Measurements from ENCODE around the gene SAA1. TPM values are rescaled to one million over a fixed set of nuclear protein-coding genes. Genes with fewer than 3 reads are reported as not detected.
"Not testable (repeated sequence)": the region's sequence is repeated elsewhere in the genome, so short reads cannot be mapped to it uniquely, and the experiment has no call there.

SAA1 gene
- total RNA-seq, 4 donors from 2014 or later: 16.8 to 44.3 (median 32.7) TPM

- 92 to 93% methylated on average over 1 of the region's 1 CpG for WGBS, 2 donors
- TF ChIP-seq CTCF (IDR thresholded peaks at IDR 0.05): no peak
- no peak for TF ChIP-seq POLR2A (IDR thresholded peaks at IDR 0.05)
- intact Hi-C loops (cut with DNase I; ENCODE audit: low total_unique reads): no loop called here
- DNase-seq (ENCODE audit: low spot score in 2 of 2): no peak
- H3K4me3 ChIP-seq (ENCODE audit: low read depth, poor library complexity, severe bottlenecking): no peak overlapping the region
These were observed 26.4 kb upstream of the SAA1 start for GRCh38 chr11:18239655-18240054.

GRCh38 chr11:18243783-18244362 lies 22.2 kb upstream of the SAA1 start:
- intact Hi-C loops (cut with DNase I; ENCODE audit: low total_unique reads): no loop called here
- peak in 1 of 2 donors; percentile 45 for DNase-seq (ENCODE audit: low spot score in 2 of 2)
- TF ChIP-seq CTCF (IDR thresholded peaks at IDR 0.05) (no peak), POLR2A (IDR thresholded peaks at IDR 0.05) (no peak)
- H3K4me3 ChIP-seq (ENCODE audit: low read depth, poor library complexity, severe bottlenecking): no peak overlapping the region
- 0% methylated on average over 1 of the region's 1 CpG for WGBS, 2 donors

- no peak for DNase-seq (ENCODE audit: low spot score in 2 of 2)
- intact Hi-C loops (cut with DNase I; ENCODE audit: low total_unique reads): no loop called here
- no peak for TF ChIP-seq POLR2A (IDR thresholded peaks at IDR 0.05)
- TF ChIP-seq CTCF (IDR thresholded peaks at IDR 0.05): no peak
- WGBS, 2 donors: 68 to 83% methylated on average over 6 of the region's 6 CpGs
- H3K4me3 ChIP-seq (ENCODE audit: low read depth, poor library complexity, severe bottlenecking): no peak overlapping the region
These were observed 20.7 kb upstream of the SAA1 start for GRCh38 chr11:18245396-18245795.

- 72 to 75% methylated on average over 11 of the region's 11 CpGs for WGBS, 2 donors
- H3K4me3 ChIP-seq (ENCODE audit: low read depth, poor library complexity, severe bottlenecking); intact Hi-C loops (cut with DNase I; ENCODE audit: low total_unique reads): not testable (repeated sequence)
These were observed 19.5 kb upstream of the SAA1 start for GRCh38 chr11:18246379-18247190.

GRCh38 chr11:18247191-18247581 lies 18.9 kb upstream of the SAA1 start:
- intact Hi-C loops (cut with DNase I; ENCODE audit: low total_unique reads); H3K4me3 ChIP-seq (ENCODE audit: low read depth, poor library complexity, severe bottlenecking); DNase-seq (ENCODE audit: low spot score in 2 of 2): not testable (repeated sequence)
- WGBS, 2 donors: 68 to 84% methylated on average over 2 to 3 of the region's 6 CpGs

More at GRCh38 chr11:18246379-18247190, 19.5 kb upstream of the SAA1 start:
- DNase-seq (ENCODE audit: low spot score in 2 of 2): not testable (repeated sequence)

GRCh38 chr11:18248561-18248960 lies 17.5 kb upstream of the SAA1 start, which contains the start of gene SAA2:
Gene SAA2 (minus strand): TSS chr11:18248668. CDS start chr11:18248011, 657 bp downstream.
- no peak for TF ChIP-seq CTCF (IDR thresholded peaks at IDR 0.05)
- no peak for TF ChIP-seq POLR2A (IDR thresholded peaks at IDR 0.05)
- H3K4me3 ChIP-seq (ENCODE audit: low read depth, poor library complexity, severe bottlenecking): no peak within 1 kb of the TSS
- 52 to 58% methylated on average over 3 to 5 of the region's 5 CpGs for WGBS, 2 donors
- no peak for DNase-seq (ENCODE audit: low spot score in 2 of 2)
- intact Hi-C loops (cut with DNase I; ENCODE audit: low total_unique reads): no loop called here
